GM21447 (cell line): ENCODE data around the gene CBFB.
"Not testable (repeated sequence)": the region's sequence is repeated elsewhere in the genome, so short reads cannot be mapped to it uniquely, and the experiment has no call there.

Experiments
- ATAC-seq: cut with Tn5 transposase; IDR thresholded peaks from one replicate; pipeline ENCODE4 v1.9.1; 2021; ENCODE audit not compliant: unreplicated experiment

CBFB gene

GRCh38 chr16:67028696-67029253, at the start of gene CBFB:
CBFB (plus strand) TSS chr16:67029149; CDS start chr16:67029408, 259 bp downstream.
- ATAC-seq: peak; percentile 74

DNA sequence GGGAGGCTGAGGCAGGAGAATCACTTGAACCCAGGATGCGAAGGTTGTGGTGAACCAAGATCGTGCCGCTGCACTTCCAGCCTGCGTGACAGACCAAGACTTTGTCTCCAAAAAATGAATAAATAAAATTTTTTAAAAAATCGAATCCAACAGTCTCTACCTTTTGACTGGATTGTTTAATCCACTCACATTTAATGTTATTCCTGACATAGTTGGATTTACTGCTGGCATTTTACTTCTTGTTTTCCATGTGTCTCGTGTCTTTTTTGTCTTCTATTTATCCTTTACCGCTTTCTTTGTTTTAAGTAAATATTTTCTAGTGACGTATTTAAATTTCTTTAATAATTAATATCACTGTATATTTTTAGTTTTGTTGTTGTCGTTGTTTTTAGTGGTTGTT, 45.9 kb upstream of the CBFB start:
- ATAC-seq: no peak

- ATAC-seq: no peak
Observed at GRCh38 chr16:66984892-66985311, 44.0 kb upstream of the CBFB start.

DNA sequence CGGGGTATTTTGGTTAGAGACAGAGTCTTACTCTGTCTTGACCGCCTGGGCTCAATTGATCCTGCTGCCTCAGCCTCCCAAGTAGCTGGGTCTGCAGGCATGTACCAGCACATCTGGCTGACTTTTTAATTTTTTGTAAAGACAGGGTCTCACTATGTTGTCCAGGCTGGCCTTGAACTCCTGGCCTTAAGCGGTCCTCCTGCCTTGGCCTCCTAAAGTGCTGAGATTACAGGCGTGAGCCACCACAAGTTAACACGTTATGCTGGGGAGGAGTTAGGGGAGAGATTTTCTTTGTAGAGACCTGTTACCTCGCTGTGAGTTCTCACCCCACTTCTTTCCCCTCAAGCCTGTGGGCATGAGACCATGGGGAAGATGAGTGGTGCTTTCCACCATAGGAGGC, 42.4 kb upstream of the CBFB start:
- no peak for ATAC-seq

DNA sequence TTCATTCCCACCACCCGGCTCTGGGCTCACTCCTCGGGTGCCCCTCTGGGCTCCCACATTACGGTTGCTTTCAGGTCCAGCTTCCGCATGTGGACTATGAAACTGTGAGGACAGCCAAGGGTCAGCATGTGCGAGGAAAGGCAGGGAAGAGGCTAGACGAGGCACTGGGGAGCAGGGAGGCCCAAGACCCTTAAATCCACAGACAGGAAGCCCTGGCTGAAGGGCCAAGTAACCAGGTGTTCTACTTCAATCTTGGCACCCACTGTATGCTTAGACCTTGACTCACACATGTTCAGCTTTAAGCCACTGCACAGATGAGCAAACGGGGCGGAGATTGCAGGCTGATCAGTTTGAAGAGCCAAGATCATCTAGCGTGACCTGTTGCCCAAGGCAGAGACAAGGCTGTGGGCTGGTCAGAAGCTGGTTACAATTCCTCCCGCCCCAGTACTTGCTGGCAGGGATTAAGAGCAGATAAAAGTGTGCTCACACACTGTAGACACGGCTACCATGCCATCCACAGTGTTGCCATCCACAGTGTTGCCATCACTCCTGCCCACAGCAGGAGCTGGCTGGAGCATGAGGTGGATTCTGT, 40.7 kb upstream of the CBFB start, which contains the start of gene CES4A:
Gene CES4A (plus strand): TSS at position 393 of the 592 bp plus-strand sequence. CDS start 184 bp downstream, at position 577.
- no peak for ATAC-seq

- no peak for ATAC-seq
Observed at GRCh38 chr16:66991545-66992077, 37.3 kb upstream of the CBFB start.

DNA sequence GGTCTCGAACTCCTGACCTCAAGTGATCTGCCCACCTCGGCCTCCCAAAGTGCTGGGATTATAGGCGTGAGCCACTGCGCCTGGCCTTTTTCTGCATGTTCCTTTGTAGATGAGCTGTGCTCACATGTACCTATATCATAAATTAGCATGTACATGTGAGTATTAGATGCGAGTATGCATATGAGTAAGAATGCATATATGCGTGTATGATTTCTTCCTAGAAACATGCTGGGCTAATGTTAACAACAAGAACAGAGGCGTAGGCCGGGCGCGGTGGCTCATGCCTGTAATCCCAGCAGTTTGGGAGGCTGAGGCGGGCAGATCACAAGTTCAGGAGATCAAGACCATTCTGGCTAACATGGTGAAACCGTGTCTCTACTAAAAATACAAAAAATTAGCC, 35.4 kb upstream of the CBFB start:
- ATAC-seq: not testable (repeated sequence)

- ATAC-seq: no peak
Observed at GRCh38 chr16:66996324-66996982, 32.5 kb upstream of the CBFB start.

DNA sequence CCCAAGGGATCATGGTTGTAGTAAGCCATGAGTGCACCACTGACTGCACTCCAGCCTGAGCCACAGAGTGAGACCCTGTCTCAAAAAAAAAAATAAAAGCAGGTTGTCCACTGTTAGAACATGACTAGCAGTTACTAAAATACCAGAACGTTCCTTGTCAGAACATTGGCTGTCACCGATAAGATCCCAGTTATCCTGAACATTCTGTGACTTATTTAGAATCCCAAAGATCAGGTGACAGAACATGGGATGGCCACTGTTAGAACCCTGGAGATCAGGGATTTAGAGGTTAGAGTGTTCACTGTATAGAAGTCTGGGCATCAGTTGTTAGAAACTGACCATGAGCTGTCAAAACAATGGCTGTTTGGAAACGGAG, 32.0 kb upstream of the CBFB start:
- ATAC-seq: no peak

DNA sequence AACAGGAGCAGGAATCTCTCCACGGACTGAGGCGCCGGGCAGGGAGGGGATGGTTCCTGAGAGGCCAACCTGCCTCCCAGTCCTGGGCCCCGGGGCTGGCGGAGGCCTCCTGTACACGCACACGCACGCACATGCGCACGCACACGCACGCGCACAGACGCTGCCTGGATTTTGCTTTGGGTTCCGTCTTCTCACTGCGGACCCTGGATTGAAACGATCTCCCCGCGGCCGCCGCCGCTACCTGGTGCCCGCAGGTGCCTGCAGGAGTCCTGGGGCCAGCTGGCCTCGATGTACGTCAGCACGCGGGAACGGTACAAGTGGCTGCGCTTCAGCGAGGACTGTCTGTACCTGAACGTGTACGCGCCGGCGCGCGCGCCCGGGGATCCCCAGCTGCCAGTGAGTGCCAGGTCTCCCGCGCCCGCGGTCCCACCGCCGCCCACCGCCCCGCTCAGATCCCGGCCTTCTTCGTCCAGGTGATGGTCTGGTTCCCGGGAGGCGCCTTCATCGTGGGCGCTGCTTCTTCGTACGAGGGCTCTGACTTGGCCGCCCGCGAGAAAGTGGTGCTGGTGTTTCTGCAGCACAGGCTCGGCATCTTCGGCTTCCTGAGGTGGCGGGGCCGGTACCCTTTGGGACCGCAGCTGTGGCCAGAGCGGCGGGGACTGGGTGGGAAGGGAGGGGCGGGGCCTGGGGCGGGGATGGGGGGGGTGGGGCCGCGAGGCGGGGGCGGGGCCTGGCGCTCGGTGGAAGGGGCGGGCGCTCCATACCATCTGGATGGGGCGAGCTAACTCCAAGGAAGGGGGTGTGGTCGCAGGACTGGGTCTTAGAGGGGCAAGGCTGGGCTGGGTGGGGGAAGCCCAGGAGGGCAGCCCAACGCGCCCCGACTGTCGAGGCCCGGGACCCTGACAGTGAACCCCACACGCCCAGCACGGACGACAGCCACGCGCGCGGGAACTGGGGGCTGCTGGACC, 28.3 kb upstream of the CBFB start:
- ATAC-seq: no peak

DNA sequence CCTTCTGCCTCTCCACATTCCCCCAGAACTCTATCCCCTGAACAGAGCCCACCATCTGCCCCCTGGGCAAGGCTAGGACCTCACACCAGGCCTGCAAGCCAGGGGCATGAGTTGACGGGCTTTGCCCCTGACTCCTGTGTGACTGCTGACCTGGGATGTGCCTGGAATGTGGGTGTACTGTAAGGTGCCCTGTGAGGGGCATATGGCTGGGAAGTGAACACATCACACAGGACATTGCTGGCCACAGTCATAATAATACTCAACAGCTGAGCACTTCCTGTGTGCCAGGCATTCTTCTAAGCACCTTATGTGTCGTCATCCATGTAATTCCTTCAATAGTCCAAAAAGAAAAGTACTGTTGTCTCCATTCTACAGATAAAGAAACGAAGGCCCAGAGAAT, 27.2 kb upstream of the CBFB start:
- no peak for ATAC-seq

DNA sequence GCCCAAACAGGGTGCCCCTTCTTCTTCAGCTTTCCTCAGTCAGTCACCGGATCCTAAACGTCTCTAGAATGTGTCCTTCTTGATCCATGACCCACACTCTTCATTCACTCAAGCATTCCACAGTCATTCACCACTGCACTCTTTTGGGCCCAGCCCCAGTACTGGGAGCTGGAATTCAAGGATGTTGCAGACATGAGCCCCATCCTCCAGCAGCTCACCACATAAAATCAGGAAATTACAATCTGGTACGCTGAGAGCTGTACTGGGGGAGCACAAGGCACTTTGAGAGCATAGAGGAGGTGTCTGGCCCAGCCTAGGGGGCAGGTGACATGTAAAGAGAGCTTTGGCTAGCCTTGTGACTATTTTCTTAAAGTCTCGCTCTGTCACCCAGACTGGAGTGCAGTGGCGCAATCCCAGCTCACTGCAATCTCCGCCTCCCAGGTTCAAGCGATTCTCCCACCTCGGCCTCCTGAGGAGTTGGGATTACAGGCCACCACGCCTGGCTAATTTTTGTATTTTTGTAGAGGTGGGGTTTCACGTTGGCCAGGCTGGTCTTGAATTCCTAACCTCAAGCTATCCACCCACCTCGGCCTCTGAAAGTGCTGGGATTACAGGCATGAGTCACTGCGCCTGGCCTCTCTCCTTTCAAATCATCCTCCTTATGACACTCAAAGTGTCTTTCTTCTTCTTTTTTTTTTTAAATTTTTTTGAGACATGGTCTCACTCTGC, 21.9 kb upstream of the CBFB start:
- ATAC-seq: no peak

DNA sequence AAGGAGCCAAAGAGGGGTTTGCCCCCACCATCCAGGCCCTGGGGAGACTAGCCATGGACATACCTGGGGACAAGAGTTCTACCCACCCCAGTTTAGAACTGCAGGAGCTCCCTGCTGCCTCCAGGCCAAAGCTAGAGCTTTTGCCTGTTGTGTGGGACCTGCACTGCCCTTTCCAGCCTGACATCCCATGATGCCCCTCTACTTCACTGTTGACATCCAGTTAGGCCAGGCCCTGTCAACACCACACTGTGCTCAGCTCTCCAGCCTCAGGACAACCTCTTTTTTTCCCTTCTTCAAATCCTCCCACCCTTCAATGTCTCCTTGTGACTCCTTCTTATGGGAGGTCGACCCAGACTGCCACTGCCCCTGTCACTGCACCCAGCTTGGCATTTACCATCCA, 19.8 kb upstream of the CBFB start:
- no peak for ATAC-seq

- ATAC-seq: no peak
Observed at GRCh38 chr16:67011274-67011673, 17.7 kb upstream of the CBFB start.

DNA sequence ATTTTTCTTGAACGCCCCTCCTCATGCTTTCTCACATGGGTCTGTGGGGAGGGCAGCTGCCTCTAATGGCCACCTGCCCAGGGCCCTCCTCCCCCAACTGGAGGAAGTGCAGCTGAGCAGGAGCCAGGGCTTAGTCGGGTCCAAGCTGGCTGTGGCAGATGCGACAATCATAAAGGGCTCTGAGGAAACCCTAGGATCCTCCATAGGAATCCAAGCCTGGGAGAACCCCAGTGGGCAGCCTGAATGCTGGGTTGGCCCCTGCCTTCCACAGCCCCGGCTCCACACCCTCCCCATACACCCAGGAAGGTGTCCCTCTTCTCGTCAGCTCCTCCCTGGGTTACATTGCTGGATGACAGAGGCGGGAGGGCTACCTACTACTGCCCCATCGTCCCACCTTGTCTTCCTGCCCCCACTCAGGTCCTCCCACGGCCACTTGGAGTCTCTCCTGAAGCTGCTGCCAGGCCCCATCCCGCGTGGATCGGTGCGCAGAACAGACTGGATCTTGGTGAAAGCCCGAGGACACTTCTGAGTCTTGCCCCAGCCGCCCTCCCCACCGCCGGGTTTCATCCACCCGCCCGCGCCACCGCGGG, 15.6 kb upstream of the CBFB start:
- ATAC-seq: no peak

DNA sequence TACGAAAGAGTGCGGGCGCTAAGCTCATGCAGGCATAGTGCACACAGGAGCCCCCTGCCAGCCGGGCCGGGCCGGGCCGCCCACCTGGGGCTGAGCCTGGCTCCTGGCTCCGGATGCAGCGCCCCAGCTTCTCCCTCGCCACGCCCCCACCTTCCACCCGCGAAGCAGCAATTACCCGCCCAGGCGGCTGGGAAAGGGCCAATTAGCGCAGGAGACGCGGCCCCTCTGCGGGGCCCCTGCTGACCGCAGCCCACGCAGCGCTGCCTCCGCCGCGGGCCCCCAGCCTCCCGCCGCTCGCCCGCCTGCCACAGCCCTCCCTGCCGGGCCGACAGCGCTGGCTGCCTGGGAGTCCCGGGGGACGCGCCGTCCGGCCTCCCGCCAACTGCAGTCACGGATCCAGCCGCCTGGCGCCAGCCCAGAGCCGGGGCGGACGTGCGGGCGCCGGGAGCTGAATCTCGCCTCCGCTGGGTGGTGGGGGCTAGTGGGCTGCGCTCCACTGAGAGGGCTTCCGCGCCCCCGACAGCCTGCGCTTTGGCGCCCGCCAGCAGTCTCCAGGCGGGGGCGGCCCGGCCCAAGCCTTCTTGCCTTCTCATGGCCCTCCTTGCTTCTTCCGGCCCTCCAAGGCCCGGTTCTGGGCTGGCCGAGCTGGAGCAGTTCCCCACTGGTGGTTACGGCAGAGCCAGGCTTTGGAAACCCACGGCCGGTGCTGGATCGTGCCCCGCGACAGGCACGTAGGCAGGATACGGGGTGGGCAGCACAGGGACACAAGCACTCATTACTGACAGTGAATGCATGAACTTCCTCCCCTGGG, 14.9 kb upstream of the CBFB start:
- ATAC-seq: peak; percentile 45

- ATAC-seq: no peak
Observed at GRCh38 chr16:67014634-67015312, 14.2 kb upstream of the CBFB start.

DNA sequence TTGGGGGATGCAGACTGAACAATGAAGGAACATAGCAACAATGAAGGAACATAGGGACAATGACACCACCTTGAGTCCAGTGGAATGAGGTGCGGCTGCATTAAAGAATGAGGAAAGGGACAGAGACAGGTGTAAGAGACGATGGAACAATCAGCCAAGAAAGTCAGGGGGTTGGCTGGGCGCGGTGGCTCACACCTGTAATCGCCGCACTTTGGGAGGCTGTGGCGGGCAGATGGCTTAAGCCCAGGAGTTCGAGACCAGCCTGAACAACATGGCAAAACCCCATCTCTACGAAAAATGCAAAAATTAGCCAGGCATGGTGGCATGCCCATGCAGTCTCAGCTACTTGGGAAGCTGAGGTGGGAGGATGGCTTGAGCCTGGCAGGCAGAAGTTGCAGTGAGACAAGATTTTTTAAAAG, 13.6 kb upstream of the CBFB start:
- no peak for ATAC-seq

- no peak for ATAC-seq
Observed at GRCh38 chr16:67016143-67016542, 12.8 kb upstream of the CBFB start.
